Liver (tissue), 9 donors: ENCODE results near the gene TMEM31. TPM values are rescaled to one million over a fixed set of nuclear protein-coding genes. Genes with fewer than 3 reads are reported as not detected.

Source experiments
- DNase-seq: peaks from one replicate; pipeline ENCODE4 v3.0.0-alpha.2; 2017; ENCODE audit warnings: low spot score
- H3K27ac ChIP-seq, 2 donors: one replicate each; pipeline ENCODE4 v1.7.0; 2013; ENCODE audit warnings: inconsistent platforms in 2 of 2, low read length in 2 of 2, control low read depth in 1 of 2, low read depth in 1 of 2, mild to moderate bottlenecking in 1 of 2
- H3K27me3 ChIP-seq, 4 donors: one replicate each; pipeline versions ENCODE4 v1.6.1 to v1.7.0; 2013; ENCODE audit warnings: low read length in 3 of 4, inconsistent platforms in 1 of 4, mild to moderate bottlenecking in 1 of 4, moderate library complexity in 1 of 4; ENCODE audit not compliant: control insufficient read depth in 4 of 4, insufficient read depth in 4 of 4
- H3K36me3 ChIP-seq, 4 donors: one replicate each; pipeline versions ENCODE4 v1.6.1 to v1.7.0; 2013; ENCODE audit warnings: low read length in 3 of 4, mild to moderate bottlenecking in 3 of 4, low read depth in 1 of 4, moderate library complexity in 1 of 4; ENCODE audit not compliant: control insufficient read depth in 4 of 4, insufficient read depth in 3 of 4
- H3K4me1 ChIP-seq, 4 donors: one replicate each; pipeline versions ENCODE4 v1.6.1 to v1.7.0; 2013; ENCODE audit warnings: low read length in 3 of 4, mild to moderate bottlenecking in 3 of 4, moderate library complexity in 1 of 4; ENCODE audit not compliant: control insufficient read depth in 4 of 4, insufficient read depth in 4 of 4
- H3K4me3 ChIP-seq, 3 donors: one replicate each; pipeline versions ENCODE4 v1.6.1 to v1.7.0; 2013; ENCODE audit warnings: low read length in 3 of 3, control low read depth in 1 of 3, low read depth in 1 of 3, mild to moderate bottlenecking in 1 of 3
- H3K9ac ChIP-seq, 2 donors: one replicate each; pipeline ENCODE4 v1.7.0; 2013; ENCODE audit warnings: low read length in 2 of 2, mild to moderate bottlenecking in 2 of 2, moderate library complexity in 2 of 2, control low read depth in 1 of 2, low read depth in 1 of 2
- H3K9me3 ChIP-seq, 4 donors: one replicate each; pipeline versions ENCODE4 v1.6.1 to v1.7.0; 2013; ENCODE audit warnings: low read length in 3 of 4; ENCODE audit not compliant: control insufficient read depth in 4 of 4
- ATF3 ChIP-seq: IDR thresholded peaks from 2 replicates; pipeline ENCODE4 v1.6.1; 2016; ENCODE audit warnings: antibody characterized with exemption
- EGR1 ChIP-seq, 2 donors: IDR thresholded peaks; 2 replicates each; pipeline ENCODE4 v1.6.1; 2016 to 2018; ENCODE audit warnings: antibody characterized with exemption in 2 of 2, low read depth in 2 of 2
- FOXA1 ChIP-seq: IDR thresholded peaks from 2 replicates; pipeline ENCODE4 v1.6.1; 2016; ENCODE audit warnings: antibody characterized with exemption
- FOXA2 ChIP-seq: IDR thresholded peaks from 2 replicates; pipeline ENCODE4 v1.6.1; 2016; ENCODE audit warnings: antibody characterized with exemption
- GABPA ChIP-seq, 2 donors: IDR thresholded peaks in 1 of 2; conservative IDR thresholded peaks in 1 of 2; 2 replicates each; pipeline ENCODE4 v1.6.1; 2016; ENCODE audit warnings: antibody characterized with exemption in 2 of 2, mild to moderate bottlenecking in 1 of 2, moderate library complexity in 1 of 2
- HNF4A ChIP-seq, 2 donors: conservative IDR thresholded peaks; 2 replicates each; pipeline ENCODE4 v1.6.1; 2016; ENCODE audit warnings: antibody characterized with exemption in 2 of 2, mild to moderate bottlenecking in 2 of 2
- HNF4G ChIP-seq: IDR thresholded peaks from 2 replicates; pipeline ENCODE4 v1.6.1; 2016; ENCODE audit warnings: antibody characterized with exemption
- JUND ChIP-seq, 2 donors: IDR thresholded peaks; 2 replicates each; pipeline ENCODE4 v1.6.1; 2016; ENCODE audit warnings: antibody characterized with exemption in 2 of 2
- MAX ChIP-seq: IDR thresholded peaks from 2 replicates; pipeline ENCODE4 v1.6.1; 2016; ENCODE audit warnings: antibody characterized with exemption
- RAD21 ChIP-seq, 2 donors: IDR thresholded peaks; 2 replicates each; pipeline ENCODE4 v1.6.1; 2016; ENCODE audit warnings: antibody characterized with exemption in 2 of 2, mild to moderate bottlenecking in 2 of 2
- RXRA ChIP-seq, 2 donors: IDR thresholded peaks; 2 replicates each; pipeline ENCODE4 v1.6.1; 2017 to 2018; ENCODE audit warnings: antibody characterized with exemption in 2 of 2, mild to moderate bottlenecking in 1 of 2
- SP1 ChIP-seq: IDR thresholded peaks from 2 replicates; pipeline ENCODE4 v1.6.1; 2018; ENCODE audit warnings: antibody characterized with exemption, mild to moderate bottlenecking
- TAF1 ChIP-seq: conservative IDR thresholded peaks from 2 replicates; pipeline ENCODE4 v1.6.1; 2016; ENCODE audit warnings: antibody characterized with exemption, mild to moderate bottlenecking
- YY1 ChIP-seq: IDR thresholded peaks from 2 replicates; pipeline ENCODE4 v1.6.1; 2016; ENCODE audit warnings: antibody characterized with exemption, mild to moderate bottlenecking
- WGBS: extraction: QIAGEN DNeasy Blood & Tissue Kit; methylation state at CpG from one replicate; pipeline ENCODE4 v1.1.7; 2013; 5-methylcytosine and 5-hydroxymethylcytosine counted together
- polyA plus RNA-seq, 2 donors: library from polyadenylated mRNA; stranded (reverse) in 1 of 2; unstranded in 1 of 2; fragments of 200-250 nt in 1 of 2; fragments of >200 nt in 1 of 2; fragmentation: Nextera tagmentation in 1 of 2; extraction: Ambion mirVana in 1 of 2; gene quantifications; one replicate each; pipeline versions ENCODE4 v1.2.1 to v1.2.3, GENCODE V29; 2013 to 2015
- total RNA-seq, 2 donors: library from RNA; depleted of rRNA; stranded (reverse); fragments of >200 nt; gene quantifications; one replicate each; pipeline ENCODE4 v1.2.3, GENCODE V29; 2014
- TF ChIP-seq, protein P1 (sequence below): fragments of 150-350 bp; IDR thresholded peaks from 2 replicates; pipeline ENCODE4 v1.5.1; 2017; ENCODE audit warnings: improper control_type of control experiment, low read depth, low read length; ENCODE audit not compliant: missing input control
- TF ChIP-seq, protein P2 (sequence below): IDR thresholded peaks from 2 replicates; pipeline ENCODE4 v1.6.1; 2016; ENCODE audit warnings: antibody characterized with exemption, mild to moderate bottlenecking
- donor health status: healthy.
- donor health status: healthy.
- donor health status: healthy.
- donor health status: healthy.
- donor health status: healthy.

Gene TMEM31
- total and polyA plus RNA-seq, 4 donors: not detected

DNA sequence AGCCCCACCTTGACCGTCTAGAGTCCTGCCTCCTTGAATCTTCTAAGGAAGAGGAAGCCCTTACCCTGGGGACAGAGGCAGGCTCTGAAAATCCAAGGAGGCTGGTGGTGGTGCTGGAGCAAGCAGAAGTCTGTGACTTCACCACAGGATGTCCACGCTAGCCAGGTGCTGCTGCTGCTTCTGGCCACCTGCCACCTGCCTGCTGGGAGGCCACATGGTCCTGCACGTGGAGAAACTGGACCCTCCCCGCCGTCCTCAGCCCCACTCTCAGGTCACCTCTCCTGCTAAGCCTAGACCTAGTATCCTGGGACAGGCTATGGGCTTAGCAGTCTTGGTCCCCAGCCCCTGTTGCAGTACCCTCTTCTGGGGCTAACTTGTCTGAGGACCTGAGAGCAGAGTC lies 15.8 kb downstream of the TMEM31 start (continued):
- TF ChIP-seq, protein P1, sequence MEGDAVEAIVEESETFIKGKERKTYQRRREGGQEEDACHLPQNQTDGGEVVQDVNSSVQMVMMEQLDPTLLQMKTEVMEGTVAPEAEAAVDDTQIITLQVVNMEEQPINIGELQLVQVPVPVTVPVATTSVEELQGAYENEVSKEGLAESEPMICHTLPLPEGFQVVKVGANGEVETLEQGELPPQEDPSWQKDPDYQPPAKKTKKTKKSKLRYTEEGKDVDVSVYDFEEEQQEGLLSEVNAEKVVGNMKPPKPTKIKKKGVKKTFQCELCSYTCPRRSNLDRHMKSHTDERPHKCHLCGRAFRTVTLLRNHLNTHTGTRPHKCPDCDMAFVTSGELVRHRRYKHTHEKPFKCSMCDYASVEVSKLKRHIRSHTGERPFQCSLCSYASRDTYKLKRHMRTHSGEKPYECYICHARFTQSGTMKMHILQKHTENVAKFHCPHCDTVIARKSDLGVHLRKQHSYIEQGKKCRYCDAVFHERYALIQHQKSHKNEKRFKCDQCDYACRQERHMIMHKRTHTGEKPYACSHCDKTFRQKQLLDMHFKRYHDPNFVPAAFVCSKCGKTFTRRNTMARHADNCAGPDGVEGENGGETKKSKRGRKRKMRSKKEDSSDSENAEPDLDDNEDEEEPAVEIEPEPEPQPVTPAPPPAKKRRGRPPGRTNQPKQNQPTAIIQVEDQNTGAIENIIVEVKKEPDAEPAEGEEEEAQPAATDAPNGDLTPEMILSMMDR: no peak

DNA sequence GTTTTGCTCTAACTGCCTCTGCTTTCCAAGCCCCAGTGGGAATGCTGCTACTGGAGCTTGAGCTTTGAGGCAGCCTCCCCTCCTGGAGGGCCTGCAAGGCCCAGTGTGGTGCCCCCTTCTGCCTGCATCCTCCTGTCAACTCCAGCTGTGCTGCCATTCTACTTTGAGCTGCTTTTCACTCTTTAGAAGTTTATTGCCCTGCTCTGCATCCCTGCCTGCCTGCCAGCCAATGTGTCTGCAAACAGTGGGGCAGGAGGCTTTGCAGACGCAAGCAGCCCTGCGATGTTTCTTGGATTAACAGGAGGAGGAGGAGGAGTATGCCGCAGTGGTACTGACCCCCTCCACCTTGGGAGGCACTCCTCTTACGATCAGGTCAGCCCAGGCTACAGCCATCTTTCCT lies 16.4 kb downstream of the TMEM31 start:
- TF ChIP-seq SP1 (no peak), TAF1 (no peak), JUND (IDR thresholded peaks at IDR 0.05) (no peak), FOXA2 (no peak), RAD21 (IDR thresholded peaks at IDR 0.05) (no peak), MAX (no peak), YY1 (no peak), ATF3 (no peak), GABPA (IDR thresholded peaks at IDR 0.05 in 1 of 2, conservative IDR thresholded peaks at IDR 0.05 in 1 of 2) (no peak), FOXA1 (no peak)
- TF ChIP-seq, protein P1: no peak
- TF ChIP-seq, protein P2, sequence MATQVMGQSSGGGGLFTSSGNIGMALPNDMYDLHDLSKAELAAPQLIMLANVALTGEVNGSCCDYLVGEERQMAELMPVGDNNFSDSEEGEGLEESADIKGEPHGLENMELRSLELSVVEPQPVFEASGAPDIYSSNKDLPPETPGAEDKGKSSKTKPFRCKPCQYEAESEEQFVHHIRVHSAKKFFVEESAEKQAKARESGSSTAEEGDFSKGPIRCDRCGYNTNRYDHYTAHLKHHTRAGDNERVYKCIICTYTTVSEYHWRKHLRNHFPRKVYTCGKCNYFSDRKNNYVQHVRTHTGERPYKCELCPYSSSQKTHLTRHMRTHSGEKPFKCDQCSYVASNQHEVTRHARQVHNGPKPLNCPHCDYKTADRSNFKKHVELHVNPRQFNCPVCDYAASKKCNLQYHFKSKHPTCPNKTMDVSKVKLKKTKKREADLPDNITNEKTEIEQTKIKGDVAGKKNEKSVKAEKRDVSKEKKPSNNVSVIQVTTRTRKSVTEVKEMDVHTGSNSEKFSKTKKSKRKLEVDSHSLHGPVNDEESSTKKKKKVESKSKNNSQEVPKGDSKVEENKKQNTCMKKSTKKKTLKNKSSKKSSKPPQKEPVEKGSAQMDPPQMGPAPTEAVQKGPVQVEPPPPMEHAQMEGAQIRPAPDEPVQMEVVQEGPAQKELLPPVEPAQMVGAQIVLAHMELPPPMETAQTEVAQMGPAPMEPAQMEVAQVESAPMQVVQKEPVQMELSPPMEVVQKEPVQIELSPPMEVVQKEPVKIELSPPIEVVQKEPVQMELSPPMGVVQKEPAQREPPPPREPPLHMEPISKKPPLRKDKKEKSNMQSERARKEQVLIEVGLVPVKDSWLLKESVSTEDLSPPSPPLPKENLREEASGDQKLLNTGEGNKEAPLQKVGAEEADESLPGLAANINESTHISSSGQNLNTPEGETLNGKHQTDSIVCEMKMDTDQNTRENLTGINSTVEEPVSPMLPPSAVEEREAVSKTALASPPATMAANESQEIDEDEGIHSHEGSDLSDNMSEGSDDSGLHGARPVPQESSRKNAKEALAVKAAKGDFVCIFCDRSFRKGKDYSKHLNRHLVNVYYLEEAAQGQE: no peak
- no peaks in the 10 kb centered on the region for H3K36me3 ChIP-seq
- no peak overlapping the region for H3K4me3 ChIP-seq
- peaks cover 0 to 3% (median 1%) of the 10 kb centered on the region in 4 donors for H3K27me3 ChIP-seq
- DNase-seq: no peak
- H3K9me3 ChIP-seq: no peaks in the 10 kb centered on the region
- H3K9ac ChIP-seq: no peak overlapping the region
- no peak overlapping the region for H3K27ac ChIP-seq
- 81% methylated on average over 4 of the region's 4 CpGs for WGBS
- H3K4me1 ChIP-seq: no peaks in the 10 kb centered on the region

DNA sequence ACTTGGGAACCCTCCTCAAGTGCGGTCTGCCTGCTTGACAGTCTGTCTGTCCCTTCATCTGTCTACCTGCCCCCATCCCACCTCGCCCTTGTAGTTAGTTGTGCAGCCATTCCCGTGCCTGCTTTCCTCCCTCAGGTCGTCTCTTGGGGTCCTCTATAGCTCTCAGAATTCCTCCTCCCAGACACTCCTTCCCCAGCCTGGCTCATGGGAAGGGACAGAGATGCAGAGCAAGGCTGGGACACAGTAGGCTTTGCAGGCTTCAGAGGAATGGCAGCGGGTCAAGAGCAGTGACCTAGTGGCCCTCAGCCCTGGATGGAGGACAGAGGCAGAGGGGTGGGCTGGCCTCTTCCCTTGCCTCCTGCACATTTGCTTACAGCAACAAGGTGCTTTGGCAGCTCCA lies 18.3 kb downstream of the TMEM31 start:
- H3K4me1 ChIP-seq: no peaks in the 10 kb centered on the region
- H3K27me3 ChIP-seq: peaks cover 0 to 3% (median 1%) of the 10 kb centered on the region in 4 donors
- H3K36me3 ChIP-seq: no peaks in the 10 kb centered on the region
- no peak overlapping the region for H3K4me3 ChIP-seq
- H3K27ac ChIP-seq: no peak overlapping the region
- 50% methylated on average over 5 of the region's 5 CpGs for WGBS
- H3K9me3 ChIP-seq: no peaks in the 10 kb centered on the region
- DNase-seq: no peak
- TF ChIP-seq, protein P1: no peak
- TF ChIP-seq FOXA1 (no peak), SP1 (no peak), HNF4A (conservative IDR thresholded peaks at IDR 0.05) (no peak), RAD21 (IDR thresholded peaks at IDR 0.05) (no peak), TAF1 (no peak), HNF4G (no peak), FOXA2 (no peak), YY1 (no peak), JUND (IDR thresholded peaks at IDR 0.05) (no peak), GABPA (IDR thresholded peaks at IDR 0.05 in 1 of 2, conservative IDR thresholded peaks at IDR 0.05 in 1 of 2) (no peak), MAX (no peak), RXRA (IDR thresholded peaks at IDR 0.05) (no peak), EGR1 (IDR thresholded peaks at IDR 0.05; ENCODE audit: low read depth in 2 of 2) (no peak)
- H3K9ac ChIP-seq: no peak overlapping the region
